HG02642 (cell line): ENCODE results near the gene PSMA5.
"Not testable (repeated sequence)": the region's sequence is repeated elsewhere in the genome, so short reads cannot be mapped to it uniquely, and the experiment has no call there.

ENCODE experiments used
- ATAC-seq: cut with Tn5 transposase; IDR thresholded peaks from one replicate; pipeline ENCODE4 v1.9.1; 2021; ENCODE audit warnings: mild to moderate bottlenecking; ENCODE audit not compliant: unreplicated experiment, poor library complexity

PSMA5 gene

GRCh38 chr1:109393617-109394233, 32.5 kb downstream of the PSMA5 start:
- ATAC-seq = no peak

DNA sequence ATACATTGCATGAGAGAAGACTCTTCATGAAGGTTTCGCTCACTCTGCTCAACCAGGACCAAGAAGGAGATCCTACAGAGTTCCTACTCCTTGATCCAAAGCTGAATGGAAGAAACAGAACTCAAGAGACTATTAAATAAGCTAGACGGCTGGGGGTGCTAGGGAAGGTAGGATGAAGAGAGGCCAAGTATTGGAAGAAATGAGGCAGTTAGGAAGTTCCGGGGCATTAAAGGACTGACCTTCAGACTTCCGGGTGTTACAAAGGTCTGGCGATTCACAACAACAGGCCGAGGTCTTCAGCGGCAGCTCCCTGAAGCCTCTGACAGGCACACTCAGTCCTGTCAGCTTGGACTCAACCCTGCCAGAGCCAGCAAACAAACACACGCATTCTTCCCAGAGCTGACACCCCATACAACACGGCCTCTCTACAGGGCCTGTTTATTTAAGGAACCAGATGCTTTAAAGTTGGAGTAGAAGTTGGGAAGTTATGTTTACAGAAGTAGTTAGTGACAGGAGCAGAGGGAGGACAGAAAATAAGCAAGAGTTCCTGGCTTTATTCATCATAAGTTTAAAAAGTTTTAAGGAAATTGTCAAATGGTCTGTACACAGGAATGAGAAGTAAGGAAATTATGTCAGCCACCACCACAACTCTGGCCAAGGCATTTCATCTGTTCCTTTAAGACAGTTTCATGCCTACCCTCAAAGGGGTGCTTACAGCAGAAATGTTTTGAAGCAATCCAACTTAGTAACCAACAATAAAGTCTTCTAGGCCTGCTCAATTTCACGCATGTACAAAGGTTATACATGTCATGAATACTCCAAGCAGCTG, 33.2 kb downstream of the PSMA5 start:
- no peak for ATAC-seq

GRCh38 chr1:109392037-109392787, 34.0 kb downstream of the PSMA5 start:
- ATAC-seq = peak; percentile 16

- peak; percentile 79 for ATAC-seq
Observed at GRCh38 chr1:109391626-109392025, 34.6 kb downstream of the PSMA5 start.

DNA sequence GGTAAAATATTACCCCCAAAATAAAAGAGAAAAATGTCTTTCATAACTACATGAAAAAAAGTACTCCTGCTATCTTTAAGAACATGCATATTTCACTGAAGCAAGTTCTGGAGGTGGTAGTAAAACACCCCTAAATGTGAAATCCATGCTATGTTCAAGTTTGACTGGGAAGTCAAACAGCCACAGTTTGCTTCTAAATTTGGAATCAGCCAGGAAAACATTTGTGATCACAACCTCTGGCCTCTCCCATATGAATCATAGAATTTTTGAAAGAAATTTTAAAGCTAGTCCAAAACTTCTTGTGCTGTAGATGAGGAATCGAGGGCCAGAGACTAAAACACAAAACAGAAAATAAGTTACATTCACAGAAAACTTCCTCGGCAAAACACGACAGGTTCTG, 35.1 kb downstream of the PSMA5 start:
- no peak for ATAC-seq

GRCh38 chr1:109389638-109390341, 36.5 kb downstream of the PSMA5 start:
- ATAC-seq = no peak

- ATAC-seq = no peak
Observed at GRCh38 chr1:109388884-109389637, 37.2 kb downstream of the PSMA5 start.

DNA sequence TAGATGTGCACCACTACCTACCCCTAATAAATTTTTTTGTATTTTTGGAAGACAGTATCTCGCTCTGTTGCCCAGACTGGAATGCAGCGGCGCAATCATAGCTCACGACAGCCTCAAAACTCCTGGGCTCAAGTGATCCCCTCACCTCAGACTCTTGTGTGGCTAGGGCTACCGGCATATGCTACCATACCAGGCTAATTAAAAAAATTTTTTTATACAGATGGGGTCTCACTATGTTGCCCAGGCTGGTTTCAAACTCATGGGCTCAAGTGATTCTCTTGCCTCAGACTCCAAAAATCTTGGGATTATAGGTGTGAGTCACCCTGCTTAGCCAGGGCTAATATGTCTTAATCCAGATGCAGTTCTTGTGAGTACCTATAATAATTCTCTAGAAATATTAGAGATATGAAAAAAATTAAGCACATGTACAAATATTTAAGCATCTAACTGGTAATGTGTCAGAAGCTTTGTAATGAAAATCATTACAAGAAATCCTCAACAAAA, 38.0 kb downstream of the PSMA5 start:
- ATAC-seq = no peak

GRCh38 chr1:109386054-109386717, 40.1 kb downstream of the PSMA5 start:
- ATAC-seq = no peak

DNA sequence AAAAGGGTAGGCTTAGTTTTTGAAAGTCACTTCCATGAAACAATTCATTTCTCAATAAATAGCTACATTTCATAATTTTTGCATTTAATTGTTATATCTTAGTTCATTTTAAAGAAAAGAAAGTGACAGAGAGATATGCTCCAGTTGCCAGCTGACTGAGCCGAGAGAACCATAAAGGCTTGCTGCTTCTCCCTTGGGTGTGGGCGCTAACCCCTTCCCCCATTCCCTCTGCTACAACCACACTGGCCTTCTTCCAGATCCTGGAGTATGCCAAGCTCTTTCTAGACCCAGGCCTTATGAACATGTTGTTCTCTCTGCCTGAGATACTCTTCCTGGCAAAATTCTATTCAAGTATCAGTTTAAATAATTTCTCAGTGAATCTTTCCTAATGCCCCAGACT, 40.8 kb downstream of the PSMA5 start:
- no peak for ATAC-seq

DNA sequence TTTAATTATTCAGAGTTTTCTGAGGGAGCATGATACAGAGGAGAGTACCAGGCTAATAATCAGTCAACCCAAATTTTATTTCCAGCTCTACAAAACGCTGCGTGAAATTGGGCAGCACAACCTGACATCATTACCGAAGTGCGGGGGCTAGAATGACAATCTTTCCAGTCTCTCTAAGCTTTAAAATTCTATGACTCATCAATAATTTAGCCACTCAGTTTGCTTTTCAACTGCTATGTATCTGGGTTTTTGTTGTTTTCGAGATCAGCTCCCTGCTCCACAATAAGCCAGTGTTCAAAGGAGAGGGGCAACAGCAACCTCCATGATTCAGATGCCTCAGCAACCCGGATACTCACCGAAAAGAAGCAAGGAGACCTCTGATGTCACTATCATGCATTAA, 42.4 kb downstream of the PSMA5 start:
- ATAC-seq = no peak

GRCh38 chr1:109383087-109383779, 43.0 kb downstream of the PSMA5 start:
- no peak for ATAC-seq

- ATAC-seq = no peak
Observed at GRCh38 chr1:109381573-109381972, 44.7 kb downstream of the PSMA5 start.

DNA sequence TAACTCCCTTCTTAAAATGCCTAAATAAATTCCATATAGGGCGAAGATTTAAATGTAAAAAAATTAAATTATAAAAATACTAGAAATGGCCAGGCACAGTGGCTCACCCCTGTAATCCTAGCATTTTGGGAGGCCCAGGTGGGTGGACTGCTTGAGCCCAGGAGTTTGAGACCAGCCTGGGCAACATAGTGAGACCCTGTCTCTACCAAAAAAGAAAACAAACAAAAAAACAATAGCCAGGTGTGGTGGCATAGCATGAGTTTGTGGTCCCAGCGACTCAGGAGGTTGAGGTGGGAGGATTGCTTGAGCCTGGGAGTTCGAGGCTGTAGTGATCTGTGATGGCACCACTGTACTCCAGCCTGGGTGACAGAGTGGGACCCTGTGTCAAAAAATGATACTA, 46.3 kb downstream of the PSMA5 start:
- no peak for ATAC-seq

DNA sequence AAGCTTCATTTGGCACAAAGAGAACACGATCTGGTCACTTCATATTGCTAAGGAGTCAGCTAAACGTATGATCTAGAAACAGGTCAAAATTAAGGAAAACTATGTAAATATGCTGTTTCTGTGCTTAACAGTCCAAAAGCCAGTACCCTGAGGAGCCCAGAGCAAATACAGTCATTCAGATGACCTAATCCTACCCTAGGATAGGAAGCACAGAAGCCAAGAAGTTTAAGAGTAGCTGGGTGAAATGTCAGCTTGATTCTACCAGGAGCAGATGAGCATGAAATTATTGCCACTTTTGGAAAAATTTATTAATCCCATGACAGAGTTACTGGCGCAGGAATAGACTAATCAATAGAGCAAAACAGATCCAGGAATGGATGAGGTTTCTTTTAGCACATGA, 46.8 kb downstream of the PSMA5 start:
- no peak for ATAC-seq

GRCh38 chr1:109377698-109378097, 48.5 kb downstream of the PSMA5 start:
- no peak for ATAC-seq

DNA sequence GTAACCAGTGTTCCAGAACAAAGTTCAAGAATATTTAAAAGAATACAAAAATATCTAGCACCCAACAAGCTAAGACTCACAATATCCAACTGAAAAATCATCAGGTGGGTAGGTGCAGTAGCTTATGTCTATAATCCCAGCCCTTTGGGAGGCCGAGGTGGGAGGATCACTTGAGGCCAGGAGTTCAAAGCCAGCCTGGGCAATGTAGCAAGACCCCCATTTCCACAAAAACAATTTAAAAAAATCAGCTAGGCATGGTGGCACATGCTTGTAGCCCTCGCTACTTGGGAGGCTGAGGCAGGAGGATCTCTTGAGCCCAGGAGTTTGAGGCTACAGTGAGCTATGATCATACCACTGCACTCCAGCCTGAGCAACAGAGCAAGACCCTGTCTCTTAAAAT, 52.6 kb downstream of the PSMA5 start:
- not testable (repeated sequence) for ATAC-seq

DNA sequence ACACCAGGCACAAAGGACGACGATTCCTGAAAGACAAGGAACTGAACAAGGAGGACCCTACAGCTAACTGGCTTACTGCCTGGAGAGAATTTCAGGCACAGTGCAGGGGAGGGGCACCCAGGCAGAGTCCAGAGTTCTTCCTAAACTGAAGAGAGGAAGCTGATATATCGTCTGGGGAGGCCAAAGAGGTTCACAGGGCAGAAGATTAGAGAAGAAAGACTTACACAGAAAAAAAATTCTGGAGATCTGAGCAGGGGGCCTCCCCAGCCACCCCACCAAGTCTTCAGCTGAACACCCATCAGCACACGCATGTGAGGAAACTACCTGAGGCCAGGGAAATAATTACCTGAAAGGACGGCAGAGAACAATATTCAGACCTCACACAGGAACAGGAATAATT, 53.1 kb downstream of the PSMA5 start:
- ATAC-seq = no peak

GRCh38 chr1:109372281-109372680, 54.0 kb downstream of the PSMA5 start:
- ATAC-seq = no peak
